Endothelial cell of umbilical vein (primary cell): ENCODE results near the gene TBC1D21. TPM values are rescaled to one million over a fixed set of nuclear protein-coding genes. Genes with fewer than 3 reads are reported as not detected.

Experiments used
- BruUV-seq: library from RNA; stranded (reverse); fragments of 400-500 nt; replicated peaks from 2 replicates; lab custom pipeline; 2021; lab: Mats Ljungman, UMichigan
- CTCF ChIA-PET: fragments of 300-600, 350-600 bp; sonication (Branson Sonifier 250); formaldehyde crosslinking; loops from one replicate; lab custom pipeline; 2021; ENCODE audit warnings: antibody characterized with exemption, inconsistent platforms; lab: Charles Lee
- POLR2A ChIA-PET: fragments of 300-600, 350-600 bp; sonication (Branson Sonifier 250); formaldehyde crosslinking; loops from one replicate; lab custom pipeline; 2021; ENCODE audit warnings: antibody characterized with exemption, inconsistent platforms; lab: Charles Lee
- DNase-seq: peaks from one replicate; pipeline ENCODE4 v3.0.0-alpha.2; 2011; ENCODE audit warnings: low read depth, low spot score
- FAIRE-seq: peaks from 2 replicates; lab custom pipeline; 2011; peaks lifted over from hg19 to GRCh38; lab: Jason Lieb, UNC
- H2AFZ ChIP-seq: 2 replicates; pipeline ENCODE4 v1.6.0; 2012; ENCODE audit warnings: low read depth, low read length, control low read depth, inconsistent platforms
- H3K27ac ChIP-seq: 2 replicates; pipeline ENCODE4 v1.5.1; 2011; ENCODE audit warnings: low read depth, mild to moderate bottlenecking, control low read depth, low read length, moderate library complexity; ENCODE audit not compliant: insufficient read depth
- H3K27me3 ChIP-seq, 2 experiments: 2 replicates each; pipeline versions ENCODE4 v1.6.0 to v1.6.1; 2011; ENCODE audit warnings: low read length in 2 of 2, mixed read lengths in 1 of 2; ENCODE audit not compliant: control insufficient read depth in 2 of 2, insufficient read depth in 2 of 2
- H3K36me3 ChIP-seq, 2 experiments: 2 replicates in 1 of 2; 3 replicates in 1 of 2; pipeline ENCODE4 v1.5.1; 2011; ENCODE audit warnings: low read length in 2 of 2, mild to moderate bottlenecking in 1 of 2, moderate library complexity in 1 of 2; ENCODE audit not compliant: control insufficient read depth in 2 of 2, insufficient read depth in 2 of 2; ENCODE audit errors: extremely low read depth in 1 of 2
- H3K4me1 ChIP-seq: 3 replicates; pipeline ENCODE4 v1.5.1; 2011; ENCODE audit warnings: mild to moderate bottlenecking, low read length; ENCODE audit not compliant: control insufficient read depth, insufficient read depth; ENCODE audit errors: extremely low read depth
- H3K4me2 ChIP-seq: 2 replicates; pipeline ENCODE4 v1.6.1; 2011; ENCODE audit warnings: low read length, control low read depth, mixed read lengths; ENCODE audit not compliant: insufficient read depth
- H3K4me3 ChIP-seq, 3 experiments: fragments of 200-600 bp in 1 of 3; sonication (generic), shearing (Covaris generic) in 1 of 3; replicated peaks in 1 of 3; 2 replicates each; pipeline ENCODE4 v1.5.1; 2011 to 2016; ENCODE audit warnings: control low read depth in 3 of 3, low read length in 3 of 3, mild to moderate bottlenecking in 2 of 3, inconsistent platforms in 1 of 3, low read depth in 1 of 3, moderate library complexity in 1 of 3; ENCODE audit not compliant: insufficient read depth in 1 of 3
- H3K79me2 ChIP-seq: 2 replicates; pipeline ENCODE4 v1.6.0; 2012; ENCODE audit warnings: low read length, inconsistent platforms; ENCODE audit not compliant: control insufficient read depth, insufficient read depth
- H3K9ac ChIP-seq: replicated peaks from 2 replicates; pipeline ENCODE3; 2011; ENCODE audit warnings: low read length, control low read depth; ENCODE audit not compliant: insufficient read depth; ENCODE audit errors: extremely low read depth
- H3K9me1 ChIP-seq: replicated peaks from 3 replicates; pipeline ENCODE4 v1.6.0; 2011; ENCODE audit warnings: mild to moderate bottlenecking, low read length; ENCODE audit not compliant: control insufficient read depth, insufficient read depth; ENCODE audit errors: extremely low read depth
- H3K9me3 ChIP-seq: replicated peaks from 2 replicates; pipeline ENCODE4 v1.5.1; 2012; ENCODE audit warnings: low read length, inconsistent platforms; ENCODE audit not compliant: control insufficient read depth, insufficient read depth
- H4K20me1 ChIP-seq: replicated peaks from 2 replicates; pipeline ENCODE3; 2011; ENCODE audit warnings: mild to moderate bottlenecking, low read length; ENCODE audit not compliant: control insufficient read depth, insufficient read depth; ENCODE audit errors: extremely low read depth
- EZH2 ChIP-seq: IDR thresholded peaks from 2 replicates; pipeline ENCODE4 v1.6.1; 2012; ENCODE audit warnings: borderline replicate concordance, low read depth, mild to moderate bottlenecking, moderate library complexity, low read length, inconsistent platforms; ENCODE audit not compliant: severe bottlenecking
- FOS ChIP-seq: IDR thresholded peaks from 2 replicates; pipeline ENCODE4 v1.6.1; 2011; ENCODE audit warnings: mild to moderate bottlenecking, low read length, moderate library complexity, borderline replicate concordance; ENCODE audit not compliant: insufficient read depth
- GATA2 ChIP-seq: IDR thresholded peaks from 2 replicates; pipeline ENCODE4 v1.7.0; 2011; ENCODE audit warnings: low read depth, mild to moderate bottlenecking, moderate library complexity, mixed read lengths, low read length; ENCODE audit not compliant: insufficient read length, insufficient read depth
- JUN ChIP-seq: IDR thresholded peaks from 2 replicates; pipeline ENCODE4 v1.6.1; 2011; ENCODE audit warnings: borderline replicate concordance, low read depth; ENCODE audit not compliant: insufficient read length, insufficient read depth
- MYC ChIP-seq: IDR thresholded peaks from one replicate; pipeline ENCODE4 v1.6.1; 2011; ENCODE audit warnings: mild to moderate bottlenecking, low read depth, low read length
- POLR2A ChIP-seq: IDR thresholded peaks from 2 replicates; pipeline ENCODE4 v1.6.1; 2012; ENCODE audit warnings: low read depth, mild to moderate bottlenecking, control low read depth, low read length
- POLR2AphosphoS5 ChIP-seq: IDR thresholded peaks from 2 replicates; pipeline ENCODE4 v1.6.1; 2012; ENCODE audit warnings: low read depth, mild to moderate bottlenecking, control low read depth, low read length, moderate library complexity; ENCODE audit not compliant: insufficient read depth
- dilution Hi-C: fragments of 300-500 bp; cut with MboI; formaldehyde crosslinking; loops from one replicate; pipeline ENCODE4 v1.15.0; 2019; ENCODE audit warnings: low sequenced_read_pairs; ENCODE audit not compliant: extremely low pct_ligation_motif_present
- intact Hi-C: fragments of 100-400 bp; cut with micrococcal nuclease; formaldehyde crosslinking; loops from one replicate; pipeline ENCODE4 v1.10.0; 2022
- polyA plus RNA-seq, 4 experiments: library from polyadenylated mRNA; depleted of rRNA in 3 of 4; stranded (reverse) in 3 of 4; unstranded in 1 of 4; fragments of >200 nt; gene quantifications; 2 replicates each; pipeline versions ENCODE4 v1.2.1 to v1.2.3, GENCODE V29; 2011 to 2012; ENCODE audit warnings: missing spikeins in 1 of 4
- total RNA-seq: library from RNA; stranded (reverse); gene quantifications from 2 replicates; pipeline ENCODE4 v1.2.3, GENCODE V29; 2021
- TF ChIP-seq, protein P1 (sequence below), 2 donors: IDR thresholded peaks; 1 replicate in 1 of 2; 2 replicates in 1 of 2; pipeline ENCODE4 v1.5.1; 2011; ENCODE audit warnings: low read length in 2 of 2, mild to moderate bottlenecking in 2 of 2, moderate library complexity in 2 of 2, control low read depth in 1 of 2, inconsistent platforms in 1 of 2, low read depth in 1 of 2; ENCODE audit not compliant: insufficient read depth in 1 of 2; ENCODE audit errors: extremely low read depth in 1 of 2
- TF ChIP-seq, protein P2 (sequence below): IDR thresholded peaks from 2 replicates; pipeline ENCODE4 v1.6.1; 2011; ENCODE audit not compliant: insufficient read depth, insufficient read length

TBC1D21 gene
- total and polyA plus RNA-seq, 2 donors (not counting 3 experiments of a cell fraction or from before 2014, with no cell fraction given) = not detected

DNA sequence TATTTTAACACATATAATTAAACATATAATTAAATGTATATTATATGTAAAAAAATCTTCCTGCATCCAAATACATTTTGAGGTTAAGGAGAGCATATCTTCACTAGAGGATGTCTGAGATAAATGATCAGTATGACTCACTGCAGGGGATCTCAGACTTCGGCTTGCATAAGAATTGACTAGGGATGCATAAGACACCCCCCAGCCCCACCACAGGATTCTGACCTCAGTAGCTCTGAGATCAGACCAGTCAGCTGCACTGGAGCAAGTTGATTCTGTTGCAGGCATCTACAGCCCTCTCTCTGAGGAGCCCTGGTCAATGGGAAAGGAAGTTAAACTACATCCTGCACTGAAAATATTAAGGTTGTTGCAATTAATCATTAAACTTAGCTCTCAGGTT is 29.0 kb upstream of the TBC1D21 start:
- no peaks in the 10 kb centered on the region for H3K4me1 ChIP-seq
- no peak for FAIRE-seq
- no peak for DNase-seq
- H3K9me1 ChIP-seq = no peaks in the 10 kb centered on the region
- no peak overlapping the region for H2AFZ ChIP-seq
- intact Hi-C loops (no loop called here), dilution Hi-C loops (no loop called here)
- no peaks in the 10 kb centered on the region for H4K20me1 ChIP-seq
- H3K79me2 ChIP-seq = no peaks in the 10 kb centered on the region
- ChIA-PET POLR2A (no interaction called here), CTCF (no interaction called here)
- H3K27ac ChIP-seq = no peak overlapping the region
- TF ChIP-seq GATA2 (no peak), JUN (no peak)
- TF ChIP-seq, protein P1, sequence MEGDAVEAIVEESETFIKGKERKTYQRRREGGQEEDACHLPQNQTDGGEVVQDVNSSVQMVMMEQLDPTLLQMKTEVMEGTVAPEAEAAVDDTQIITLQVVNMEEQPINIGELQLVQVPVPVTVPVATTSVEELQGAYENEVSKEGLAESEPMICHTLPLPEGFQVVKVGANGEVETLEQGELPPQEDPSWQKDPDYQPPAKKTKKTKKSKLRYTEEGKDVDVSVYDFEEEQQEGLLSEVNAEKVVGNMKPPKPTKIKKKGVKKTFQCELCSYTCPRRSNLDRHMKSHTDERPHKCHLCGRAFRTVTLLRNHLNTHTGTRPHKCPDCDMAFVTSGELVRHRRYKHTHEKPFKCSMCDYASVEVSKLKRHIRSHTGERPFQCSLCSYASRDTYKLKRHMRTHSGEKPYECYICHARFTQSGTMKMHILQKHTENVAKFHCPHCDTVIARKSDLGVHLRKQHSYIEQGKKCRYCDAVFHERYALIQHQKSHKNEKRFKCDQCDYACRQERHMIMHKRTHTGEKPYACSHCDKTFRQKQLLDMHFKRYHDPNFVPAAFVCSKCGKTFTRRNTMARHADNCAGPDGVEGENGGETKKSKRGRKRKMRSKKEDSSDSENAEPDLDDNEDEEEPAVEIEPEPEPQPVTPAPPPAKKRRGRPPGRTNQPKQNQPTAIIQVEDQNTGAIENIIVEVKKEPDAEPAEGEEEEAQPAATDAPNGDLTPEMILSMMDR (IDR thresholded peaks at IDR 0.05; ENCODE audit: extremely low read depth in 1 of 2, insufficient read depth in 1 of 2, low read depth in 1 of 2, low read length in 2 of 2) = no peak
- H3K9ac ChIP-seq = no peak overlapping the region
- BruUV-seq = no TSS peak
- no peak overlapping the region for H3K4me2 ChIP-seq
- H3K36me3 ChIP-seq = no peaks in the 10 kb centered on the region
- H3K27me3 ChIP-seq = peaks cover 0 to 7% of the 10 kb centered on the region in 2 experiments
- H3K4me3 ChIP-seq = no peak overlapping the region
- H3K9me3 ChIP-seq = no peaks in the 10 kb centered on the region

DNA sequence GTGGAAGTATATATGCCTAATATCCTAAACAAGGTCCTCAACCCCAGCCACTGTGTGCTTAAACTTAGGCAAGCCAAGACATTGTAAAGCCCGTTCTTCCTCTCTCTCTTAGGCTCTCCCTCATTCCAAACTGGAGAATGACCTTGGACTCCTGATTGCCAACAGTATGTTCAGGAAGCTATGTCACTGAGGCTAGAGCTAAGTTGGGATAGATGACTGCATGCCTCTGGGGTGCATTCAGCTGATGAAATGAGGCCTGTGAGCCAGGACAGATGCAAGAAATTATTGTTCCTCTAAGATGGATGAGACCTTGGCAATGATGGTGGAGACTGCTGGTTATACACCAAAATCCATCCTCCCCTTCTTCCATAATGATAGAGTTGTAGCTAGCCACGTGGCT is 27.9 kb upstream of the TBC1D21 start:
- H3K79me2 ChIP-seq = no peaks in the 10 kb centered on the region
- CTCF ChIA-PET = no interaction called here
- H3K9me3 ChIP-seq = no peaks in the 10 kb centered on the region
- intact Hi-C loops (no loop called here), dilution Hi-C loops (no loop called here)
- FAIRE-seq = no peak
- POLR2A ChIA-PET = no interaction called here
- TF ChIP-seq FOS (no peak), EZH2 (no peak), JUN (no peak), MYC (no peak), POLR2A (no peak), GATA2 (no peak), POLR2AphosphoS5 (no peak)
- TF ChIP-seq, protein P1 (IDR thresholded peaks at IDR 0.05; ENCODE audit: extremely low read depth in 1 of 2, insufficient read depth in 1 of 2, low read depth in 1 of 2, low read length in 2 of 2) = no peak
- TF ChIP-seq, protein P2, sequence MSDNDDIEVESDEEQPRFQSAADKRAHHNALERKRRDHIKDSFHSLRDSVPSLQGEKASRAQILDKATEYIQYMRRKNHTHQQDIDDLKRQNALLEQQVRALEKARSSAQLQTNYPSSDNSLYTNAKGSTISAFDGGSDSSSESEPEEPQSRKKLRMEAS = no peak
- no peak overlapping the region for H2AFZ ChIP-seq
- no peaks in the 10 kb centered on the region for H3K4me1 ChIP-seq
- no peak overlapping the region for H3K4me2 ChIP-seq
- H3K9me1 ChIP-seq = no peaks in the 10 kb centered on the region
- no peaks in the 10 kb centered on the region for H3K36me3 ChIP-seq
- no TSS peak for BruUV-seq
- H3K4me3 ChIP-seq = no peak overlapping the region
- no peaks in the 10 kb centered on the region for H4K20me1 ChIP-seq
- H3K9ac ChIP-seq = no peak overlapping the region
- no peak overlapping the region for H3K27ac ChIP-seq
- peaks cover 0 to 7% of the 10 kb centered on the region in 2 experiments for H3K27me3 ChIP-seq
- DNase-seq = no peak
